ENCODE measurements around the gene ANTXR1.
"Not testable (repeated sequence)": the region's sequence is repeated elsewhere in the genome, so short reads cannot be mapped to it uniquely, and the experiment has no call there.

ANTXR1 gene

DNA sequence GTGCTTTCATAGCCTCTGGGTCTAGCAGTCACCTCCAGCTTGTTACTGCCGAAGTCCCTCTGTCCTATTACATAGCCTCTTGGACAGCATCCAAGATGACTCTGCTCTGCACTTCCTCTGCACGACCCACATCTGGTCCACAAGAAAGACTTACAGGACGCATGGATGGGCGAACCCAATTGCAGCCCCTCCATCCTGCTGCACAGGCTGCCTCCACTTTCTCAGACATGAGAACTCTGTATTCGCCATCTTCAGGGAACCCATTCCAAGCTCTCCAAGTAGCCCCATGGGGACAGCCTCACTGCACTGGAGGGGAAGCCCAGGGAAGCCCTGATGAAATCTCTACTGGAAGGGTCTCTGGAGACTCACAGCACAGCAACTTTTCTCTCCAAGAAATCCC, 201.9 kb downstream of the ANTXR1 start:
- DNase-seq = no peak

DNA sequence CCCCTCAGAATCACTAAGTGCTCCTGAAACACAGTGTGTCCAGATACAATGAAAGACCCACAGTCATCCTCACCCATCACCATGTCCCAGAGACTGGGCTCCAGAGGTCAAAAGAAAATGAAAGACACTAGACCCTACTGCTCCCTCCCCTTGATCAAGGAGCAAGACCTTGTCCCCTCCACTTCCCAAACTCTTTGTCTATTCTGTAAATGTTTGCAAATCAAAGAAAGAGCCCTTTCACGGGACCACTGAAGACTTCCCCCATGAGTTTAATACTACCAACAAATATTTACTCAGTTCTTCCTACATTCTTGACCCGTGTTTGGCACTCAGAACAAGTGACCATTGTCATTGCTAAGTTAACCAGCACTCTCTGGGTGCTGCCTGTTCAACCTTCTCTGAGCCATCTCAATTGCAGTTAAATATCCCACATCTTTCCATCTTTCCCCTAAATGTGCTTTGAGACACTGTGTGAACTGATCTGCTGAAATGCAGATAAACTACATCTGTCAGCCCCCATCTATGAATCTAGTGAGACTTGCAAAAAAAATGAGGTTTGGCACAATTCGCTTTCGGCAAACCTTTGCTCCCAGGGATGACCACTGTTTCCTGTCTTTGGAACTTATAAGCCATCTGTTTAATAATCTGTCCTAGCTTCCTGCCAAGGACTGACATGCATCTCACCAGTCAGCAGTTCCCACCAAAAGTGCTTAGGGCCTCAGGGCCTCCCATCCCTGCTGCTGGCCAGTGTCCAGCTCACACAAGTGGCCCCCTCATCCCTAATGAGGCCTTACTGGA, 203.8 kb downstream of the ANTXR1 start:
- no peak for DNase-seq

DNA sequence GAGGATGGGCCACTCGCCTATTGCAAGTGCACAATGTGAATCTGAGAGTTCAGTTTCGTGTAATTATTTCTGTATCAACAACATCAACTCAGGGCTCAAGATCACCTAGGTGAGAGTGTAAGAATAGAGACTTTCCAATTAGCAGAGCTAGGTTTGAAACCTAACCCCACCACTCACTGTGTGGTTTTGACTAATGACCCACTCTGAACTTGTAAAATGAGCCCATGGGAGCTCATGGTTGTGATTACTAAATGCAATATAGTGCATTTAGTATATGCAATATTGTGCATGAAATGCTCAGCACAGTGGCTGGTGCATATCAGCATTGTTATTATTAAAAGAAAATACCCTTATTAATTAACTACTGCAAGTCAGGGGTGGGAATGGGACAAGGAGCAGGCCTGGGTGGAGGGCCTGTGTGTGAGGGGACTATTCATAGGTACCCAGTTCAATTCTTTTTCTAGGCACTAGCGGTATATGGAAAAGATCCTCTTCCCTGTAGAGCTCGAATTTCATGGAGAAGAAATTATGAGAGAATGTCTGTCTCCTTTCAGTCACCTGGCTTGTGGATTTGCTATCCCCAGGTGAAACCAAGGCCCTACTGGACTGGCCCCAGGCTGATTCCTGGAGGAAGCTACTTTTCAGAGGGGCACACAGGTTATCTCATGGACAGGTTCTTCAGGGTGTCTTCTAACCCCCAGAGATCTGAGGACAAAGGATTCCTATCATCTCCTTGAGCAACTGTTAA, 204.5 kb downstream of the ANTXR1 start:
- DNase-seq = peak; percentile 98

DNA sequence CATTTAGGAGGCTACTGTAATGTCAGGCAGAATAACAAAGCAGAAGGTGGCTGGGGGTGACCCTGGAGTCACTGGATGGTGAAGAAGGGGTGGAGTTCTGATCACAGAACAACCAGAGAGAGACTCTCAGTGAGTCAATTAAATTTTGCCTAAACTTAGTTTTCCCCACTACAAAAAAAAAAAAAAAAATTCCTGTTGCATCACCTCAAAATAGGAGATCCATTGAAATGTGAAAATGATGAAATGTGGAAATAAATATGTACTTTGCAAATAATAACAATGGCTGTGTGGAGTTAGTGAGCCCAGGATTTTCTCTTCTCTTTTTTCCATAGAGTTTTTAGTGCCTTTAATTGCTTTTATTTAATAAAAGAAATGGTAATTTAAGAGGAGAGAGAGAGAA, 208.5 kb downstream of the ANTXR1 start:
- no peak for DNase-seq

DNA sequence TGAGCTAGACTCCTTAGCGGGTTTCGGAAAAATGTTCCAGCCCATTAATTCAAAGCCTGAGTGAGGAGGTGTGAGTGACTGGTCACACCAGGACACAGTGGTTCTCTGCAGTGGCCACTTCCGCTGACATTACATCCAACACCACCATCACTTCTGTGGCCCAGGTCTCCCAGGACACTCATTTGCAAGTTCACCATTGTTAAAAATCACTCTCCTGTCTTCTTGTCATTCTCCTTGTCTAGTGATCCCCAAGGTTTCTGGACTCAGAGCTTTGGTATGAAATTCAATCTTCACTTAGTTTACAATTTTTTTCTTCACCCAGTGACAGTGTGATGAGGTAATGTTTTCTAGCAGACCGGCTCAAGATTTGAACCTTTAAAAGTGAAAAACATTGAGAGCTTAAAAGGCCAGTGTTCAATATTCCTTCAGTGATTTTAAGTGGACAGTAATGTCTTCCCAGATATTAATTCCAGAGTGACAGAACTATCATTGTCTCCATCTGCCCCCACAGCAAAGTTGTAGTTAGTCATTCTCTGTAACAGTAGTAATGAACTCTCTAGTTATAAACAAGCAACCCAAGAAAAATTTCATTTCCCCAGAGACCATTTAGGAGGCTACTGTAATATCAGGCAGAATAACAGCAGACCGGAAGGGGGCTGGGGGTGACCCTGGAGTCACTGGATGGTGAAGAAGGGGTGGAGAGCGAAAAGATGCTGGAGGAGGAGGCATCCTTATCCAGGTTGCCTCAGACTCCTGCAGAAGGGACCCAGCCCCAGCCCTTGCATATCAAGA, 209.2 kb downstream of the ANTXR1 start:
- DNase-seq = no peak

DNA sequence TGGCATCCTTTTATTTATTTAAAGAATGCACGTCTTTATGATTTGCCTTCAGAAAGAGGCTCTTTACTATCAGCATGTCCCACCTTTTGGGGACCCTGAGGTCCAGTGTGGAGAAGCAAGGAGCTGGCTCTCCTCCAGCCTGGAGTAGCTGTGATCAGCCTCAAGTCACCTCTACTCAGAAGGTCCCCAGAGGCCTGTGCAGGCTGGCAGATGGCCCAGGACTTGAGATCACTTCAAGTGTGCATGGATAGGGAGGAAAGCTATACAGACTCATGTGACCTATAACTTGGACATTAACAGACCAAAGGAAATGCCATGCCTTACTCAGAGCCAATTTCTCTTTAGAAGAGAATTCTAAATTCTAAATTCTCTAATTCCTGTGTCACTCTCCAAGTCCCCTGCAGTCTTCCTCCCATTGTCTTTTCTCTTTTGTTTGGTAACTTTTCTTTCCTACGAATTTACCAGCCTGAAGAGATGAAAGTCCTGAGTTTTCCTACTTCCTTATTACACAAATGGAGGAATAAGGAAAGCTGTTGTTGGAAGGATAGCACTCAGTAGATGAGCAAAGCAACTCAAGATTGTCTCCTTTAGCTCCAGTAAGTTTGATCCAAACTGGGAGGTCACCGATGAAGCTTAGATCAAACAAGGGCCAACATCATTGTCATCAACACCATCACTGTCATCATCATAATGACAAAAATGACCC, 210.1 kb downstream of the ANTXR1 start:
- DNase-seq = peak; percentile 84

DNA sequence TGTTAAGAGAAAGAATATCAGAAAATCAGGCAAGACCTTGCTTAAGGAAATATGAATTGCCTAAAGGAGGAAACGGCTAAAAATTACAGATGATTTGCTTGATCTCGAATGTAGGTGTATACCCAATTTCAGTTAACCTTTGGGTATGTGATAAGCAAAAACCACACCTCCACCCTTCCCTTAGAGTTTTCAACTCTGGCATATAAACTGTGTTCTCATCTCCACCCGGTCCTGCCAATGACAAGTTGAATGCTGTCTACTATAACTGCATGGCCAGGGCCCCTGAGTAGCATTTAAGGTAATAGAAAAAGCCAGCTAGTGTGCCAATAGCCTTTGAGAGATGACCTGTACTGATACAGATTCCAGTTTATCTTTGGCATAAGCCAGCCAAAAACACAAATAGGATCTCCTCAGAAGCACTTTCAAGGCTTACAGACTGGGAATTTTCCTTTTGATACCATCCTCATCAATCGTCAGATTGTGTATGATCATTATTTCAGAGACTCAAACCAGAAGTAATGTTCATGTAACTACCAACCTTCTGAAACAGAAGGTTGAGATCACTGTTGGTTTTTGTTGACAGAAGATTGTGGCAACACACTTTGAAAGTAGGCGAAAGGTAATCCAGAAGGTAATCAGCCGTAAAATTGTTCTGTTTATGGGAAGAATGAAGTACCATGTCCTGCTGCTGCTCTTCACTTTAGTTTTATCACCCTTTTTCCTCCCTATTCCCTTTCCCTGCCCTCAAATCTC, 211.0 kb downstream of the ANTXR1 start:
- peak; percentile 93 for DNase-seq

DNA sequence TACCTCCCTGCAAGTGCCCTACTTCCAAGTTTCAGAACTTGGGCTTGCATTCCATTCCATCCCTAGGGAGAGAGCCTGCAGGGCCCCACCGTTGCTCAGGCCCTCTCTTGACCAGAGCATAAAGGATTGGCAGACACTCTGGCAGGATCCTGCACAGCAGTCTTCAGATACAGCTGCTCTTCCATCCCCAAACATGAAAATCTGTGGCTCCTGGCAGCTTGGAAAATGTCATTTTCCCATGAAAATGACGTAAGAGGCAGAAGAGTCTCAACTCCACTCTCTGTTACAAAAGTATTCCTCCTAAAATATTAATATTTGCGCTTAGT, 211.5 kb downstream of the ANTXR1 start:
- no peak for DNase-seq

DNA sequence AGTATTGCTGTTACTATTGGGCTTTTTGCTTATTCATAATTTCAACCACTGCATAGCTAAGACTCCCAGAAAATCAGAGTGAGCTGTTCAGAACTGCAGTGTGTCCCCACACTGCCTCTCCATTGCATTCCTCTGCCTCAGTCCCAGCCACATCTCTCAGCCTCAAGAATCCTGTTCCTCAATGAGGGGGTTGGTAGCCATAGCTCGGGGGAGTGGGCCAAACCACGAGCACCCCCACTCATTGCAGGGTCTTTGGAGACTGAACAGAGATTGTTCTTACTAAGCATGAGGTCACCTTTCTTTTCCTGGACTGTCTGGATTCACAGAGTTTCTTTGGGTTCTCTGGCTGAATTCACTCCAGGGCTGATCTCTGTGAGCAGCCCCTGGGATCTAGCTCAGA, 213.0 kb downstream of the ANTXR1 start:
- DNase-seq = no peak

DNA sequence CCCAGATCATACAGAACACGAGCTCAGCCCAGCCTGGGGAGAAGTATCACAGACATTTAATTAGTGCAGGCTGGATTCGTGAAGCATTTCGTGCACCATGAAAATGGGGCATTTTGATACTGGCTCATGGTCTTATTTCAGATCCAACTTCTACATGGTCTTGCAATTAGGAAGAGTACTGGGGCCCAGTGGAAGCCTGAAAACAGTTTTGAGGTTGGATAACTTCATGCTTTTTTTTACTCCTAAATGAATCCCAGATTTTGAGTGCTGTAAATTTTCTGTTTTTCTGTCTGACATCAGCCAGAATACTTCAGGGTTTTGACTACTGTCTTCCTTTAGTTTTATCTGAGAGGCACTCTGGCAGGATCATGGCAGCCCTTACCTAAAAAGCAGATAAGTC, 213.9 kb downstream of the ANTXR1 start:
- no peak for DNase-seq

DNA sequence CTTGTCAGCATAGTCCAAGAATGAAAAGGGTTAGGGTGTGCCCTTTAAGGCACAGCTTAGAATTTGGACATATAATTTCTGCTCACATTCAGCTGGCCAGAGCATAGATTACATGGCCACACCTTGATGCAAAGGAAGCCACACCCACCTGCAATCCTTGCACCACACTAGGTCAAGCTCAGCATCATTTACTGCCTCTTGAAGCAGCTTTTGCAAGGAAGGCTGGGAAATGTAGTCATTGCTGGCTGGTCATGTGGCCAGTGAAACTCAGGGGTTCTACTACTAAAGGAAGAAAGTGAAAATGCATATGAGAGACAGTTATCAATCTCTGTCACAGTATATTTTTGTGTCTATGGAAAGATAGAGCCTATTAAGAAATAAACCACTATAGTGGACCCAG, 214.7 kb downstream of the ANTXR1 start:
- no peak for DNase-seq

DNA sequence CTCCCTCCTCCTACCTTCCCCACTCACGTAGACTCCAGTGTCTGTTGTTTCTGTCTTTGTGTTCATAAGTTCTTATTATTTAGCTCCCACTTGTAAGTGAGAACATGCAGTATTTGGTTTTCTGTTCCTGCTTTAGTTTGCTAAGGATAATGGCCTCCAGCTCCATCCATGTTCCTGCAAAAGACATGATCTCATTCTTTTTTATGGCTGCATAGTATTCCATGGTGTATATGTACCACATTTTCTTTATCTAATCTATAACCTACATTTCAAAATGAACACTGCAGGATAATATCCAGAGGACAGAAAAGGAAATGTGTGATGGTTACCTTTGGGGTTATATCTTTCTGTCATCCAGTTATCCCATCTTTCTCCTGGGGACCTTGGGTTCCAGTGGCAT, 218.0 kb downstream of the ANTXR1 start:
- DNase-seq = not testable (repeated sequence)

DNA sequence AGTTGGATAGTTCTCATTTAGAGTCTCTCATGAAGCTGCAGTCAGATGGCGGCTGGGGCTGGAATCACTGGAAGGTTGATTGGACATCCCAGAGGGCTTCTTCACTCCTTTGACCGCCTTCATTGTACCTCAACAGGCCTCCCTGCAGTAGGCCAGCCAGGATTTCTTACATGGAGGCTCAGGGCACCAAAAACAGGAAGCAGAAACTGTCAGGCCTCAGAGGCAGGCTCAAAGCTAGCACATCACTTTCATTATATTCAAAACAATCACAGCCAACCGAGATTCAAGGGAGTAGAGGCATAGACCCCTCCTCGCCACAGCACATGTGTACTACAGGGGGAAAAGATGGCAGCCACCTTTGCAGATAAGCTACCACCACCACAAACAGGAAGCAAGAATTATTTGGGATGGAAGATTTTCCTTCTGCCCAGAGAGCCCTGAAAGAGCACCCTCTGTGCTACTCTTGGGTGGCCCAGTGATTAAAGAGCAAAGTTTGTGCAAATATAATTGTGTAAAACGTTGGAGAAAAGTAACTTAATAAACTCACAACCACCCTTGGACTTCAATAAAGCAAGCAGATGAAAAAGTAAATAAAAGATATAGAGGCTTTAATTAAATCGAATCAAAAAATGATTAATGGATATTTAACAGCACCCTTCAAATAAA, 218.8 kb downstream of the ANTXR1 start:
- DNase-seq = no peak

DNA sequence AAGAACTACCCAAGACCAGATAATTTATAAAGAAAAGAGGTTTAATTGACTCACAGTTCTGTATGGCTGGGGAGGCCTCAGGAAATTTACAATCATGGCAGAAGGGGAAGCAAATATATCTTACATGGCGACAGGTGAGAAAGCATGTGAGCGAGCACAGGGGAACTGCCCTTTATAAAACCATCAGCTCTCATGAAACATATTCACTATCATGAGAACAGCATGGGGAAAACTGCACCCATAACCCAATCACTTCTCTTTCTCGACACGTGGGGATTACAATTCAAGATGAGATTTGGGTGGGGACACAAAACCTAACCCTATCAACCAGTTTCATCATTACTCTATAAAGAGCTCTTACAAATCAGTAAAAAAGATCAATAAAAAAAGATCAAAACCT, 222.9 kb downstream of the ANTXR1 start:
- not testable (repeated sequence) for DNase-seq

DNA sequence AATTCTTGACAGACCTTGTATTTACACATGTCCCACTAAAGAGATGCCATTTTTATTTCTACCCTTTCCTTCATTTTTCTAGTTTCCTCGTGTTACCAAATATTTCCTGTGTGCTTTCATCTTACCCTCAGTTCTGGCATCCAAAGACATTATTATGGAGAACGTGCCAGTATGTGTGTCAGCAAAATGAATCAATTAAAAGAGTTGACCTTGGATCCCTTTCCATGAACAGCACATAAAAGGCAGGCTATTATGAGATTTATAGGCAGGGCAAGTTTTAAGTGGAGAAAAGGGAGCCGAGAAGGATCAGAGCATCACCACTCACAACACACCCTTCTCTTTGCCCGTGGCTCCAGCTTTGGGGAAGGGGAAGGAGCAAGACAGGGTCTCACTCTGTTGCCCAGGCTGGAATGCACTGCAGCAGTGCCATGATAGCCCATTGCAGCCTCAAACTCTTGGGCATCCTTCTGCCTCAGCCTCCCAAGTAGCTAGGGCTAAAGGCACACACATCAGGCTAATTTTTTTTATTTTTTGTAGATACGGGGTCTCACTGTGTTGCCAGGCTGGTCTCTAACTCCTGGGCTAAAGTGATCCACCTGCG, 224.2 kb downstream of the ANTXR1 start:
- DNase-seq = no peak

DNA sequence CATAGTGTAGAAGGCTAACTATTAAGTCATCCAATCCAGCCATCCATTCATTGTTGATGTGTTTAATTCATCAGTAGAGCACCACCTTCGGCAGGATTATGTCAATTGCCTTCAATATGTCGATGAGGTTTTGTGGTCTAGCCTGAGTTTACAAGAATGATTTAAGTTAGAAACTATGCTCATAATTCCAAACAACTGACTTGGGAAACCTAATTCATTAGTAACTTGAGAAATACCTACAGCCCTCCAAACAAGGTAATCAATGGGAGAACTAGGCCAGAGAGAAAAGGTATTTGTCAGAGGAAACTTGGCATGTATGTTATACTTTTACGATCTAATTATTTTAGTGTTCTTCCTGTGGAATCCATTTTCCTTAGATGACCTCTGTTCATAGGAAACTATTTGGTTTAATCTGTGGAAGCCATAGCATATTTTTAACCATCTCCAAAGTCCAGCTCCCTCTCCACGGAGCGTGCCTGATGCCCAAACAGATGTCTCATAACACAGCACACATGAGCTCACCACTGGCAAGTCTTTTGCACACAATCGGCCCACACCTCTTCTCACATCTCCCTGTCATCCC, 225.6 kb downstream of the ANTXR1 start:
- no peak for DNase-seq

DNA sequence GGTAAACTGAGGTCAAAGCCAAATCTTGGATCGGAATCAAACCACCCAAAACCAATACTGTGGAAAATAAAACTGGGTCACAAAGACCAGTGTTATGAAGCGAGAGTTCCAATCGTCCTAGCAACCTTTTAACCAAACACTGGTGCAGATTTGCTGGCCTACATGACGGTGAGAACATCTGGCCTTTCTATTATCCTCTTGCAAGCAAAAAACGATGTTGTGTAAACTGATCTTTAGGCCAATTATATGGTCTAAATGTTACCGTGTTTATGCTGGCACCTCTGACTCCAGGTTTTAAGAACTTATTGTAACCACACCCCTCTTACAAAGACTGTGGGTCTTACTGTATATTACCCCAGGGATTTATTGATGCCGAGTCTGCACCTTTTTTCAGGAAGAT, 228.1 kb downstream of the ANTXR1 start:
- no peak for DNase-seq

DNA sequence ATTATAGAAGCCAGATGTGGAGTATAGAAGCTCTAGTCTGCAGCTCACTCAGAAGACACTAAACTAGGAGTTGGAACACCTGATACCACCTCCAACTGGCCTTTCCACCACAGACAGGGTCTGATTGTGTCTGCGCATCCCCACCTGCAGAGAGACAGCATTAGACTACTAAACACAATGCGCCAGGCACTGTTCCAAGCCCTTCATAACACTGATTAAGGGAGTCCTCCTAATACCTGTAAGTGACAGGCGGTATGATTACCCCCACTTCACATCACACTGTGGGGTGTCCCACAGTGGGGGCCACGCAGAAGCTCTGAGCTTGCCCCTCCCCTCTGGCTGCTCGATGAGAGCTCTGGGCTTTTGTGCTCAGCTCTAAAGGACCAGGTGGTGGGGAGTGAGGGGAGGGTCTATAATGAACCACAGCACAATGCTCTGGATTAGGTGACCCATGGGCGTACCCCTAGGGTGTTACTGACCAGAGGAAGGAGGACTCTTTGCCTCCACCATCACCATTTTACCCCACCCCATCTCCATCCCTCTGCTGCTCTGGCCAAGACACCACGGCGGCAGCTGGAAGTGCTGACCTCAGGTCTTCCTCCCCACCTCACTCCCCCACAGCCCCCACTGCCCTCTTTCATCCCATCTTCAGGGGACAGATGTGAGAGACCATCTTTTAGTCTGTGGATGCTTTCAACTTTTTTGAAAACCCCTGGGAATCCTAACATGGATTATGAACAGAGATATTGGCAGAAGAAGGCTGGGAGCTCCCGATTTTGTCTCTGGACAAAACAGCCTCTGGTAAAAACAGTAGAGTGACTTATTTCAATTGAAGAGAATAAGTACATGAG, 228.9 kb downstream of the ANTXR1 start:
- DNase-seq = no peak

DNA sequence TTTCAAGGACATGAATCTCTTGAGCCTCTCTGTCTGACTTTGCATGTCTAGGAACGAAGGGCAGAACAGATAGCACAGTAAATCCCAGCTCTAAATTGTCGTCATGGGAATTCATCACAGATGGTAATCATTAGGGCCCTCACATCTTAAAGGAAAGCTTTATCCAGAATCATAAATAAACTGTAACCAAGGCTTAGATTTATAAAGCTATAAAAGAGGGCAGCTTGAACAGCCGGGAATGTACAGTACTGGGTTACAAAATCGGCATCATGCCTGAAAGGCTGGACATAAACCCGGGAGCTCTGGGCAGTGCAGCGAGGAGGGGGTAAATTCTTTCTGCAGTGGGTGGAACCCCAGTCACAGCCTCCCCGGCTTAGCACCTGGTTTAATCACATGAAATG, 229.7 kb downstream of the ANTXR1 start:
- no peak for DNase-seq

DNA sequence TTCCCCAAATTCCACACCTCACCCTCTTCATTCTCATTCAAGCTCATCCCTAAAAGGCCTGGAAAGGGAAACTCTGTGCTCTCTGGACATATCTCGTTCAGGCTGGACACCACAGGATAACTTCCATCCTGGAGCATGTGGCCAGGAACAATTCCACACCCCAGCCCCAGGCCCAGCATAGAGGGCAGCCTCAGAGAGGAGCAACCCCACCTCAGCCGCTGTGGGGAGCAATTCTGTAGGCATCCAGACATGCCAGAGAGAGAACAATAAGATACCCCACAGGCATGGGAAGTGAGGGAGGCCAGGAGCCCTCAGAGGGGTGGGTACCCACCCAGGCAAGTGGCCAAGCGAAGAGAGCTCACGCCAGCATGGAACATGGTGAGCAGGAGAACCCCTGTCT, 230.7 kb downstream of the ANTXR1 start:
- no peak for DNase-seq
